ENCODE measurements around the gene CFAP92. TPM values are rescaled to one million over a fixed set of nuclear protein-coding genes. Genes with fewer than 3 reads are reported as not detected.

CFAP92 gene
- total and polyA plus RNA-seq, 11 donors, result 0.12 to 1.8 (median 0.36) TPM; not detected in 3

- DNase-seq, result peak in 1 of 5 donors; percentile 15
- H3K27ac ChIP-seq, result peak overlapping the region in 7 of 12 donors; percentile 15 to 93 (median 84)
These were observed 24.9 kb upstream of the CFAP92 start for GRCh38 chr3:129018751-129019150.

GRCh38 chr3:129018271-129018670 is 24.4 kb upstream of the CFAP92 start:
- Histone ChIP-seq H3K27ac (peak overlapping the region; percentile 69 to 93 (median 84)), H3K4me1 (peaks cover 0 to 78% (median 52%) of the 10 kb centered on the region in 12 donors), H3K27me3 (no peaks in the 10 kb centered on the region), H3K36me3 (no peaks in the 10 kb centered on the region), H3K9me3 (no peaks in the 10 kb centered on the region), H3K4me3 (no peak overlapping the region)
- intact Hi-C loops (cut with DNase I), result no loop called here
- ATAC-seq (no peak), DNase-seq (no peak)
- WGBS, 4 donors, result 54 to 77% (median 65%) methylated on average over 2 of the region's 2 CpGs
- TF ChIP-seq, protein P1, sequence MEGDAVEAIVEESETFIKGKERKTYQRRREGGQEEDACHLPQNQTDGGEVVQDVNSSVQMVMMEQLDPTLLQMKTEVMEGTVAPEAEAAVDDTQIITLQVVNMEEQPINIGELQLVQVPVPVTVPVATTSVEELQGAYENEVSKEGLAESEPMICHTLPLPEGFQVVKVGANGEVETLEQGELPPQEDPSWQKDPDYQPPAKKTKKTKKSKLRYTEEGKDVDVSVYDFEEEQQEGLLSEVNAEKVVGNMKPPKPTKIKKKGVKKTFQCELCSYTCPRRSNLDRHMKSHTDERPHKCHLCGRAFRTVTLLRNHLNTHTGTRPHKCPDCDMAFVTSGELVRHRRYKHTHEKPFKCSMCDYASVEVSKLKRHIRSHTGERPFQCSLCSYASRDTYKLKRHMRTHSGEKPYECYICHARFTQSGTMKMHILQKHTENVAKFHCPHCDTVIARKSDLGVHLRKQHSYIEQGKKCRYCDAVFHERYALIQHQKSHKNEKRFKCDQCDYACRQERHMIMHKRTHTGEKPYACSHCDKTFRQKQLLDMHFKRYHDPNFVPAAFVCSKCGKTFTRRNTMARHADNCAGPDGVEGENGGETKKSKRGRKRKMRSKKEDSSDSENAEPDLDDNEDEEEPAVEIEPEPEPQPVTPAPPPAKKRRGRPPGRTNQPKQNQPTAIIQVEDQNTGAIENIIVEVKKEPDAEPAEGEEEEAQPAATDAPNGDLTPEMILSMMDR (IDR thresholded peaks at IDR 0.05), result no peak
- TF ChIP-seq POLR2A (IDR thresholded peaks at IDR 0.05), result no peak

More at GRCh38 chr3:129018751-129019150, 24.9 kb upstream of the CFAP92 start:
- Histone ChIP-seq H3K4me3 (no peak overlapping the region), H3K9me3 (no peaks in the 10 kb centered on the region), H3K4me1 (peaks cover 0 to 81% (median 54%) of the 10 kb centered on the region in 12 donors), H3K27me3 (no peaks in the 10 kb centered on the region), H3K36me3 (no peaks in the 10 kb centered on the region)
- no peak for TF ChIP-seq POLR2A (IDR thresholded peaks at IDR 0.05)
- TF ChIP-seq, protein P1 (IDR thresholded peaks at IDR 0.05), result no peak
- intact Hi-C loops (cut with DNase I), result no loop called here
- ATAC-seq, result no peak
- WGBS, 4 donors, result 78 to 84% (median 79%) methylated on average over 9 of the region's 9 CpGs

- WGBS, 4 donors, result 43 to 57% (median 48%) methylated on average over 7 of the region's 7 CpGs
- Histone ChIP-seq H3K9me3 (no peaks in the 10 kb centered on the region), H3K27ac (peak overlapping the region; percentile 69 to 93 (median 84)), H3K4me1 (peaks cover 0 to 73% (median 49%) of the 10 kb centered on the region in 12 donors), H3K27me3 (no peaks in the 10 kb centered on the region), H3K36me3 (no peaks in the 10 kb centered on the region), H3K4me3 (no peak overlapping the region)
- ATAC-seq, result no peak
- intact Hi-C loops (cut with DNase I), result no loop called here
- no peak for DNase-seq
- TF ChIP-seq POLR2A (IDR thresholded peaks at IDR 0.05), result no peak
- TF ChIP-seq, protein P1 (IDR thresholded peaks at IDR 0.05), result no peak
These were observed 23.6 kb upstream of the CFAP92 start for GRCh38 chr3:129017484-129017899.

DNA sequence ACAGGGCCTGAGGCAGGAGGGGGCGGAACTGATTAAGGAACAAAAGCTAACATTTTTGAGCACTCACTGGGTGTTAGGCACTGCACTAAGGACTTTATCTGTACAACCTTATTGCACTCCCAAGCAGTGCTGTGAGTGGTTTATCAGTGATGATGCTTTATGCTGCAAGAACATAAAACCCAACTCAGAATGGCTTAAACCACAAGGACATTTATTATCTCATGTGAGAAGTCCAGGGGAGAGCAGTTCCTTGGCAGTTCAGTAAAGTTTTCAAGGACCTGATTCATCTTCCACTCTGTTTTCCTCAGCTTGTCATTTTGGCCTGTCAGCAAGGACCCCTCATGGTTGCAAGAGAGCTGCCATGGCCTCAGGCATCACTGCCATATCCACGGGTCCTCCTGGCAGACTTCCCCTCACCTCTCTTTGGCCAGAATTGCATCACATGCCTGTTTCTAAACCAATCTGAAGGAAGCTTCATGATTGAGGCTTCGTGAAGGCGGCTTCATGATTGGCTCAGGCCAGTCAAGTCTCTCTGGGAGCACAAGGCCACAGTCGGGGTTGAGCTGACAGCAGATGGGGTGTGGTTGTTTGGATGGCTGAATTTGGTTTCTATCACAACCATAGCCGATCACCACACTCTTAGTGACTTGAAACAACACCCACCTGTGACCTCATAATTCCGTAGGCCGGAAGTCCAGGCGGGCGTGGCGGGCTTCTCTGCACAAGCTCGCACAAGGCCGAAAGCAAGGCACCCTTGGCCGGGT is 23.0 kb upstream of the CFAP92 start:
- WGBS, 4 donors, result 55 to 69% (median 65%) methylated on average over 13 to 14 of the region's 14 CpGs
- ATAC-seq (peak in 3 of 4 donors; percentile 54 to 77 (median 72)), DNase-seq (peak; percentile 71 to 82 (median 79))
- Histone ChIP-seq H3K36me3 (peaks cover 0 to under 1% (median 0%) of the 10 kb centered on the region in 9 donors), H3K4me1 (peaks cover 0 to 67% (median 47%) of the 10 kb centered on the region in 12 donors), H3K27ac (peak overlapping the region; percentile 69 to 93 (median 84)), H3K4me3 (no peak overlapping the region), H3K27me3 (no peaks in the 10 kb centered on the region), H3K9me3 (no peaks in the 10 kb centered on the region)
- TF ChIP-seq, protein P1 (IDR thresholded peaks at IDR 0.05), result peak in 1 of 12 donors; percentile 1
- TF ChIP-seq POLR2A (IDR thresholded peaks at IDR 0.05), result peak in 1 of 2 donors; percentile 43
- intact Hi-C loops (cut with DNase I), result no loop called here

All from heart left ventricle (tissue), 16 donors.